ENCODE results near the gene LRRC75A.

GRCh38 chr17:16534236-16534635, 42.2 kb upstream of the LRRC75A start:
- TF ChIP-seq CTCF (IDR thresholded peaks at IDR 0.05; ENCODE audit: low read depth, low read length) (no peak), EZH2phosphoT487 (IDR thresholded peaks at IDR 0.05; ENCODE audit: low read depth) (no peak)

Measured in OCI-LY3 (cell line).